Measurements from ENCODE around the gene ASIC2.
A peak's percentile ranks its signal among the peaks of the same experiment; 100 is the strongest.

The ASIC2 gene

GRCh38 chr17:33292981-33293867 lies at the start of gene ASIC2:
ASIC2 (minus strand) TSS chr17:33293295.
- H3K4me1 ChIP-seq (ENCODE audit: control insufficient read depth, insufficient read depth, low read length), result no peaks in the 10 kb centered on the region
- no peak within 1 kb of the TSS for H3K9ac ChIP-seq (ENCODE audit: low read length)
- H3K4me3 ChIP-seq (ENCODE audit: low read length), result peak within 1 kb of the TSS; percentile 16
- no peaks in the 10 kb centered on the region for H3K36me3 ChIP-seq (ENCODE audit: control insufficient read depth, insufficient read depth, low read length, severe bottlenecking)
- no peak for DNase-seq (ENCODE audit: low read depth)
- H3K9me3 ChIP-seq (ENCODE audit: control insufficient read depth, low read length), result no peaks in the 10 kb centered on the region
- H3K27me3 ChIP-seq (replicated peaks; ENCODE audit: control insufficient read depth, insufficient read depth, low read length), result peaks cover 60% of the 10 kb centered on the region

DNA sequence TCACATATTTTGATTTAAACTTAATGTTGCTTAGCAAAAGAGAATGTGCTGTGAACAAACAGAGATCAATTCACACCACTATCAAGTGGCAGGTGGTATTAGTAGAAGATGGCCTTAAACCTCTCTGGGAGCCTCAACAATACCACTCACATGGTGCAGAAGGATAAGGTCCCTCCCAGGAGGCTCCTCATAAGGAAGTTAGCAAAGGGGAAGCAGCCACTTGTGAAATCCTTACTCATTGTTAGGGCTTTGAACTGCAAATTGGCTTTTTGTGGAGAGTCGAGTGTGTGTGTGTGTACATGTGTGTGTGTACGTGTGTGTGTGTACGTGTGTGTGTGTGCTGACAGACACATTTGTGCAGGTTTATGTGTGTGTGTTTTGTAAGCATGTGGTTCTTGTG lies 48.9 kb upstream of the ASIC2 start:
- Histone ChIP-seq H3K4me1 (ENCODE audit: control insufficient read depth, insufficient read depth, low read length) (no peaks in the 10 kb centered on the region), H3K36me3 (ENCODE audit: control insufficient read depth, insufficient read depth, low read length, severe bottlenecking) (no peaks in the 10 kb centered on the region), H3K9me3 (ENCODE audit: control insufficient read depth, low read length) (peaks cover 2% of the 10 kb centered on the region), H3K27me3 (replicated peaks; ENCODE audit: control insufficient read depth, insufficient read depth, low read length) (peaks cover 35% of the 10 kb centered on the region), H3K9ac (ENCODE audit: low read length) (no peak overlapping the region), H3K4me3 (ENCODE audit: low read length) (no peak overlapping the region)
- DNase-seq (ENCODE audit: low read depth), result no peak

DNA sequence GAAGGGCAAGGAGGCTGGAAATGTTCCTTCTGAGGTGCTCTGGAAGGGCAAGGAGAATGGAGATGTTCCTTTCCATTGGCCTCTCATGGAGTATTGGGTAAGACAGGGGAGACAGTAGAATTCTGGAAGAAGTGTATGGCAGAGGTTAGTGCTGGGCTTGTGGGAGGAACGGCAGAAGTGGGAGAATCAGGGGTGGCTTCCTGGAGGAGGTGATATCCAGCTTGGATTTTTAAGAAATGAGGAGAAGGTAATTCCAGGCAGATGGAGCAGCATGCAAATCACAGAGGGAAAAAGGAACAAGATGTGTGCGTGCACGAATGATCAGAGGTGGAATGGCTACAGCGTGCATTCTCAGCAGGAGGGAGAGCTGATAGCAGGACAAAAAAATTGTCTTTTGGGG lies 45.1 kb upstream of the ASIC2 start:
- no peaks in the 10 kb centered on the region for H3K4me1 ChIP-seq (ENCODE audit: control insufficient read depth, insufficient read depth, low read length)
- DNase-seq (ENCODE audit: low read depth), result no peak
- peaks cover 43% of the 10 kb centered on the region for H3K27me3 ChIP-seq (replicated peaks; ENCODE audit: control insufficient read depth, insufficient read depth, low read length)
- H3K4me3 ChIP-seq (ENCODE audit: low read length), result no peak overlapping the region
- H3K9me3 ChIP-seq (ENCODE audit: control insufficient read depth, low read length), result no peaks in the 10 kb centered on the region
- H3K36me3 ChIP-seq (ENCODE audit: control insufficient read depth, insufficient read depth, low read length, severe bottlenecking), result no peaks in the 10 kb centered on the region
- H3K9ac ChIP-seq (ENCODE audit: low read length), result no peak overlapping the region

- no peak for DNase-seq (ENCODE audit: low read depth)
- Histone ChIP-seq H3K27me3 (replicated peaks; ENCODE audit: control insufficient read depth, insufficient read depth, low read length) (peaks cover 38% of the 10 kb centered on the region), H3K4me1 (ENCODE audit: control insufficient read depth, insufficient read depth, low read length) (no peaks in the 10 kb centered on the region), H3K9me3 (ENCODE audit: control insufficient read depth, low read length) (peaks cover 6% of the 10 kb centered on the region), H3K4me3 (ENCODE audit: low read length) (no peak overlapping the region), H3K9ac (ENCODE audit: low read length) (no peak overlapping the region), H3K36me3 (ENCODE audit: control insufficient read depth, insufficient read depth, low read length, severe bottlenecking) (no peaks in the 10 kb centered on the region)
Measured at GRCh38 chr17:33335491-33336173, 42.5 kb upstream of the ASIC2 start.

DNA sequence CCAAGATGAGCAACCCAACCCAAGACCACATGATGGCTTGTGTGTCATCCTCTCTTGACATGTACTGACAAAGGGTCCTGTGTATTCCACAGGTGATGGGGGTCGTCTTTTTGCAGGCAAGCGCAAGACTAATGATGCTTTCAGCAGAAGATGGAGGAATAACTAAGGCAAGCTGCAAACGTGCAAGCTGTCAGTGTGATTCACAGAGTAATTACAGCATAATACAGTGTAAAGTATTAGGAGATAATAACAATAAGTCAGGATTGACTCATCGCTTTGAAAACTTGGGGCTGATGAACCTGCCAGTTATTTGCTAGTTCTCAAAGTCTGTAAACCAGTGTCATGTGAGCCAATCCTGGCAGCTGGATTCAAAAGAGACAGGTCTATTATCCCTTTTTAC lies 41.6 kb upstream of the ASIC2 start:
- no peak for DNase-seq (ENCODE audit: low read depth)
- H3K36me3 ChIP-seq (ENCODE audit: control insufficient read depth, insufficient read depth, low read length, severe bottlenecking), result no peaks in the 10 kb centered on the region
- H3K4me3 ChIP-seq (ENCODE audit: low read length), result no peak overlapping the region
- no peaks in the 10 kb centered on the region for H3K4me1 ChIP-seq (ENCODE audit: control insufficient read depth, insufficient read depth, low read length)
- peaks cover 6% of the 10 kb centered on the region for H3K9me3 ChIP-seq (ENCODE audit: control insufficient read depth, low read length)
- peaks cover 47% of the 10 kb centered on the region for H3K27me3 ChIP-seq (replicated peaks; ENCODE audit: control insufficient read depth, insufficient read depth, low read length)
- no peak overlapping the region for H3K9ac ChIP-seq (ENCODE audit: low read length)

DNA sequence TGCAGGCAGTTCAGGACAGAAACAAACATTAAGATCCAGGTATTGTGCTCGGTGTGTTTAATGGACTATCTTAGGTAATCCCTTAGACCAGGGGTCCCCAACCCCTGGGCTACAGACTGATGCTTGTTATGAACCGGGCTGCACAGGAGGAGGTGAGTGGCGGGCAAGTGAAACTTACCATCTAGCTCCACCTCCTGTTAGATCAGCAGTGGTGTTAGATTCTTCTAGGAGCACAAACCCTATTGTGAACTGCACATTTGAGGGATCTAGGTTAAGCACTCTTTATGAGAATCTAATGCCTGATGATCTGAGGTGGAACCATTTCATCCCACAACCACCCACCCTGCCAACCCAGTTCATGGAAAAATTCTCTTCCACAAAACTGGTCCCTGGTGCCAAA lies 37.8 kb upstream of the ASIC2 start:
- Histone ChIP-seq H3K9ac (ENCODE audit: low read length) (no peak overlapping the region), H3K27me3 (replicated peaks; ENCODE audit: control insufficient read depth, insufficient read depth, low read length) (peaks cover 40% of the 10 kb centered on the region), H3K36me3 (ENCODE audit: control insufficient read depth, insufficient read depth, low read length, severe bottlenecking) (no peaks in the 10 kb centered on the region), H3K4me1 (ENCODE audit: control insufficient read depth, insufficient read depth, low read length) (no peaks in the 10 kb centered on the region), H3K9me3 (ENCODE audit: control insufficient read depth, low read length) (peaks cover 6% of the 10 kb centered on the region), H3K4me3 (ENCODE audit: low read length) (no peak overlapping the region)
- no peak for DNase-seq (ENCODE audit: low read depth)

DNA sequence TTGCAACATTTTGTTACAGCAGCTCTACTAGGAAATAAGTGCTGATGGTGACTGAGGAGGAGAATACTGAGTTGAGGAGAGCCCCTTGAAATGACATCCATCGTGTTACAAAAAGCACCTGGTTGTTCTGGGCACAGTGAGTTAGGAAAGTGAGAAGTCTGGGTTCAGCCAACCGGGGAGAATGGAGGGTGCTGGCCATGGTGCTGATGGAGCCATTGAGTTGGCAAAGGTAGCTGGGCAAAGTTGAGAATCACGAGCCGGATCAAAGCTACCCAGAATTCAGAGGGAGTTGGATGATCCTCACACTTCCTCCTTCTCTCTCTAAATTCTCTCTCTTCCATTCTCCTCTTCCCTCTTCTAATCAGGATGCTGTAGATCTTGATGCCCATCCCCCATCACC lies 35.0 kb upstream of the ASIC2 start:
- DNase-seq (ENCODE audit: low read depth), result no peak
- Histone ChIP-seq H3K36me3 (ENCODE audit: control insufficient read depth, insufficient read depth, low read length, severe bottlenecking) (no peaks in the 10 kb centered on the region), H3K27me3 (replicated peaks; ENCODE audit: control insufficient read depth, insufficient read depth, low read length) (peaks cover 50% of the 10 kb centered on the region), H3K4me3 (ENCODE audit: low read length) (no peak overlapping the region), H3K9ac (ENCODE audit: low read length) (no peak overlapping the region), H3K4me1 (ENCODE audit: control insufficient read depth, insufficient read depth, low read length) (no peaks in the 10 kb centered on the region), H3K9me3 (ENCODE audit: control insufficient read depth, low read length) (peaks cover 6% of the 10 kb centered on the region)

DNA sequence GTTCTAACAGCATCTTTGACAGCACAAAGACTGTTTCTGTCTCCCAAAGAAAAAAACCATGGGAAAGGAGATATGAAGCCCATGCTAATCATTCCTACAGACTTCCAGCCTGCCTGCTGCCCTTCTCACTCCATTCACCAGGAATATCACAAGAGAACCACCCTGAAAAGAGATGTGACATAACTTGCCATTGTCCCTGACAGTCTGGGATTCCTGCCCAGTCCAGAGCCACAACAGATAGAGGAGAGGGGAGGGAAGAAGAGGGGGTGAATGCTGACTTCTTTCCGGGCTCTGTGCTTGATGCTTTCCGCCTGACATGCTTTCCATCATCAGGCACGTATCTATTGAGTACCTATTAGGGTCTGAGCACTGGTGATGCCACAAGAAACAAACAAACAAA lies 31.6 kb upstream of the ASIC2 start:
- no peaks in the 10 kb centered on the region for H3K9me3 ChIP-seq (ENCODE audit: control insufficient read depth, low read length)
- H3K4me3 ChIP-seq (ENCODE audit: low read length), result no peak overlapping the region
- peaks cover 3% of the 10 kb centered on the region for H3K4me1 ChIP-seq (ENCODE audit: control insufficient read depth, insufficient read depth, low read length)
- no peak for DNase-seq (ENCODE audit: low read depth)
- peaks cover 59% of the 10 kb centered on the region for H3K27me3 ChIP-seq (replicated peaks; ENCODE audit: control insufficient read depth, insufficient read depth, low read length)
- H3K36me3 ChIP-seq (ENCODE audit: control insufficient read depth, insufficient read depth, low read length, severe bottlenecking), result no peaks in the 10 kb centered on the region
- no peak overlapping the region for H3K9ac ChIP-seq (ENCODE audit: low read length)

GRCh38 chr17:33322063-33322462 lies 29.0 kb upstream of the ASIC2 start:
- Histone ChIP-seq H3K9me3 (ENCODE audit: control insufficient read depth, low read length) (no peaks in the 10 kb centered on the region), H3K27me3 (replicated peaks; ENCODE audit: control insufficient read depth, insufficient read depth, low read length) (peaks cover 65% of the 10 kb centered on the region), H3K4me1 (ENCODE audit: control insufficient read depth, insufficient read depth, low read length) (peaks cover 3% of the 10 kb centered on the region)

DNA sequence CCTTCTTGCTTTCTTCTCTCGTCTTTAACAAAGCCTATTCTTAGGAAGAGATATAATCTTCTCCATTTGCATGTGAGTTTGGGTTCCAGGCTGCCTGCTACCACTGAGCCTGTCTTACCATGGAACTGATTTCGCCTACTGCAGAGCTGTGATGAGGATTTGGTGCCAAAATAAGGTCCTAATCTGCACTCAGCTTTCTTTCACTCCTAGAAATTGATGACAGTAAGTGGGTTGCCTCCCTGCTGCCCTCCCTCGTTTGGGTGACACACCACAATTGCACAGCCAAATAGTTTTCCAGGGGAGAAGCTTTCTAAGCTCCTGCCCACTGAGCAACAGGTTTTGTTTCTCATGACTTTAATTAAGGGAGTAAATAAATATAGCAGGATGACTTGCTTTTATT lies 25.1 kb upstream of the ASIC2 start:
- Histone ChIP-seq H3K4me1 (ENCODE audit: control insufficient read depth, insufficient read depth, low read length) (peaks cover 3% of the 10 kb centered on the region), H3K9ac (ENCODE audit: low read length) (no peak overlapping the region), H3K4me3 (ENCODE audit: low read length) (no peak overlapping the region), H3K27me3 (replicated peaks; ENCODE audit: control insufficient read depth, insufficient read depth, low read length) (peaks cover 55% of the 10 kb centered on the region), H3K36me3 (ENCODE audit: control insufficient read depth, insufficient read depth, low read length, severe bottlenecking) (no peaks in the 10 kb centered on the region), H3K9me3 (ENCODE audit: control insufficient read depth, low read length) (no peaks in the 10 kb centered on the region)
- DNase-seq (ENCODE audit: low read depth), result no peak

More at GRCh38 chr17:33322063-33322462, 29.0 kb upstream of the ASIC2 start:
- DNase-seq (ENCODE audit: low read depth), result no peak
- no peak overlapping the region for H3K9ac ChIP-seq (ENCODE audit: low read length)
- no peak overlapping the region for H3K4me3 ChIP-seq (ENCODE audit: low read length)
- H3K36me3 ChIP-seq (ENCODE audit: control insufficient read depth, insufficient read depth, low read length, severe bottlenecking), result no peaks in the 10 kb centered on the region

DNA sequence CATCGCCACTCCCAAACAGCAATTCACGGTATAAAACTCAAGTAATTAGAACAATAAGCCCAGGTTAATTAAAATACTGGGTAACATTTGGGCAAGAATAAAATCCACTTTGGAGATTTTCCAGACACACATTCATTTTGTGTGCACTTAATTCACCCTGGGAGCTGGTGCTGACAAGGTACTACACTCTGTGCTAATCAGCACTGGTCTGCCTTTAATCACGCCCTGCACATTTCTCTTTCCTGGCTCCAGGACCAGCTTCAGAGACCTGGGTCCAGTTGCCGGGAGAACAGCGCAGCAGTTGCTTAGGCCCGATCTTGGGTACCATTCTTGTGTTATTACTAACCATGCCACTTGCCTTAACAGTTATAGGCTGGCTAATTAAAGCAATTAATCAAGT lies 23.7 kb upstream of the ASIC2 start:
- no peaks in the 10 kb centered on the region for H3K9me3 ChIP-seq (ENCODE audit: control insufficient read depth, low read length)
- no peak overlapping the region for H3K9ac ChIP-seq (ENCODE audit: low read length)
- H3K27me3 ChIP-seq (replicated peaks; ENCODE audit: control insufficient read depth, insufficient read depth, low read length), result peaks cover 58% of the 10 kb centered on the region
- H3K4me1 ChIP-seq (ENCODE audit: control insufficient read depth, insufficient read depth, low read length), result peaks cover under 1% of the 10 kb centered on the region
- H3K36me3 ChIP-seq (ENCODE audit: control insufficient read depth, insufficient read depth, low read length, severe bottlenecking), result no peaks in the 10 kb centered on the region
- no peak for DNase-seq (ENCODE audit: low read depth)
- no peak overlapping the region for H3K4me3 ChIP-seq (ENCODE audit: low read length)

Measured in adipocyte (in vitro differentiated cells).